UCSD-AML1 (cell line): ENCODE data around the gene PROSER2.
"Not testable (repeated sequence)": the region's sequence is repeated elsewhere in the genome, so short reads cannot be mapped to it uniquely, and the experiment has no call there.

Source experiments
- DNase-seq: peaks from one replicate; lab custom pipeline; 2025; ENCODE audit not compliant: unreplicated experiment; lab: John Stamatoyannopoulos, UW

Gene PROSER2

GRCh38 chr10:11884706-11885423 is 61.7 kb downstream of the PROSER2 start:
- no peak for DNase-seq

GRCh38 chr10:11885437-11886137 is 62.4 kb downstream of the PROSER2 start:
- no peak for DNase-seq

DNA sequence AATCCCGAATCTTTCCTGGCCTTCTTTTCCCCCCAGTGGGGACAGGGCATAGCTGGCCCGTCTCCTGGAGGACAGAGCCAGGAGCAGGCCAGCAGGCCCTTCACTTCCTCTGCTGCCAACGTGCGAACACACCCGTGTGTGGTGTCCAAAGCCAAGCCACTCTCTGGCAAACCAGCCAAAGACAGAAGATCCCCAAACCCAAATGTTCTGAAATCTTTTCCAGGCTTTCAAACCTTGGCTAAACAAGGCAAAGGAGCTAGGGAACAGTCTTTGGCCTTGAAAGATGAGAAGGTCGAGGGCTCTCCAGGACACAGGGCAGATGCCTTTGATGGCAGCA is 63.0 kb downstream of the PROSER2 start:
- DNase-seq, result no peak

- no peak for DNase-seq
Observed at GRCh38 chr10:11886851-11887250, 63.7 kb downstream of the PROSER2 start.

DNA sequence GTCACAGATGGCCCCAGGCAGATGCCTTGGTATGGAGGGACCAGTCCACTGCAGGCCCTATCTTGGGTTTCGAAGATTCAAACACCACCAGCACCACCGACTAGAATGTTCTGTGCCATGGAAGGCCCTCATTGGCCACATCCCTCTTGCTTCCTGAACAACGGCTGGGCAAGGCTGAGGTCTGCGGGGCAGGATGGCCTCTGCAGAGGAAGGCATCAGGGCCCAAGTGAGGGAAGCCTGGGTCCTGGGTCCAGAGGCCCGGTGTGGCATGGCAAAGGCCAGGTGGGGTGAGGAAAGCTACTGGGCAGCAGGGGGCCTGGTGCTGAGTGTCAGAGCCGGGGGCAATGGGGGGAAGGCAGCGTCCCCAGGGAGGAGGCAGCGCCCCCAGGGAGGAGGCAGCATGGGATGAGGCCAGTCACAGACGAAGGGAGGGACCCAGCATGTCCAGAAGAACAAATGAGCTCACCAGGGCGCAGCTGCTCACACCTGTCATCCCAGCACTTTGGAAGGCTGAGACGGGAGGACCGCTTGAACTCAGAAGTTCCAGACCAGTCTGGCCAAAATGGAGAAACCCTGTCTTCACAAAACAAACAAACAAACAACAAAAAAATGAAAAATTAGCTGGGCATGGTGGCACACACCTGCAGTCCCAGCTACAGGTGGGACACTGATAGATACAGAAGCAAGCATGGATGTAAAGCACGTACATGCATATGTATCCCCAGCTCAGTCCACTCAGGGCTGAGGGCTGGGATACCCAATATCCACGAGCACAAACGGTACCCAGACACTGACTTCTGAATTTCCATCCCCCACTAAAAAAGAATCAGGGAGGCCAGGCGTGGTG is 64.4 kb downstream of the PROSER2 start:
- DNase-seq, result no peak

GRCh38 chr10:11889263-11889662 is 66.1 kb downstream of the PROSER2 start:
- DNase-seq, result not testable (repeated sequence)

GRCh38 chr10:11891776-11892486 is 68.8 kb downstream of the PROSER2 start:
- DNase-seq, result no peak

- DNase-seq, result no peak
Observed at GRCh38 chr10:11893749-11894278, 70.7 kb downstream of the PROSER2 start.

- peak; percentile 54 for DNase-seq
Observed at GRCh38 chr10:11894381-11895107, 71.4 kb downstream of the PROSER2 start.

DNA sequence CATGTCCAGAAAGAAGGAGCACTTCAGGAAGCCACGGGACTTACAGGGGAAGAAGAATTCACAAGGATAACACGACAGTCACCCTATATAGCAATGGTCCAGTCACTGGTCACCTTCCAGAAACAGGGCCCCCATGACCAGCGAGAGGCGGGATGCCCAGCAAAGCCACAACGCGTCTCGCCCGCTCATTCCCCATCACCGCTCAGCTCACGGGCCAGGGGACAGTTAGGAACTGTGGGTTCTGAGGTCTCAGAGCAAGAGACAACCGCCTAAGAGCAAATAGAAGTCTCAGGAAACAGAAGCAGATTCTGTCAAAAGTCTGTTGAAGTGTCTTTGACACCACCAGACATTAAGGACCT is 71.9 kb downstream of the PROSER2 start:
- no peak for DNase-seq

GRCh38 chr10:11895598-11895997 is 72.4 kb downstream of the PROSER2 start:
- no peak for DNase-seq

GRCh38 chr10:11896549-11897200 is 73.5 kb downstream of the PROSER2 start:
- no peak for DNase-seq

- DNase-seq, result no peak
Observed at GRCh38 chr10:11898033-11898371, 74.8 kb downstream of the PROSER2 start.

- DNase-seq, result no peak
Observed at GRCh38 chr10:11898372-11899066, 75.4 kb downstream of the PROSER2 start.

DNA sequence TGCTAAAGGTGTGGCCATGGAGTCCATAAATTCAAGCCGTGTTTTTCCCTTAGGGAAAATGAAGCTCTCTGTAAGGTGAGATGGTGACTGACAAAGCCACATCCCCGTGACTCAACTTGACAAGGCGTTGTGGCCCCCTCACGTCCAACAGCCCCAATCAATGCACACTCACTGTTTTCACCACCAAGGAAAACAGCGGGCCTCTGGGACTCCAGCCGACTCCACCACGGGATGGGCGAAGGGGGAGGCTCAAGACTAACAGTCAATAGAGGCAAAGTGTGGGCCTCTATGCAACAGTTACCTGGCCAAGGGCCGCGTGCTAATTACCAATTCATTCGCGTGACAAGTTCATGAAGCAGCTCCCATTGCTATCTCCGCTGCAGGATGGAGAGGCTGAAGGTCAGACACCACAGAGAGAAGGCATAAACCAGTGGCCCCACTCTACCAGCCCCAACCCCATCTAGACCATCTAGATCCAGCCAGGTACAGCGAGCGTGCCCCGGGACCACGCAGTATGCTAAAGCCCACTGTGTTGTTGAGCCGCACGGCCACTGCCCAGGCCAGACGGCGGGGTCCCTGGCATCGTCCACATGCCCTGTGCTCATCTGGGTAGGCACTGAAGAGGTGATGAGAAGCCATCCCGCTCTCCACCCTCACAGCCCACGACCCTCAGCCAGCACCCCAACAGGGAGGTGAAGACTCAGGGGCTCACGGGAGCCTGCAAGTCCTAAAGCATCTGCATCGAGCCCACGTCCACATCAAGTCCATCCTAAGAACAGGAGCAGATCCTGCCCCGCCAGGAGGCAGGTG is 76.1 kb downstream of the PROSER2 start:
- DNase-seq, result no peak

DNA sequence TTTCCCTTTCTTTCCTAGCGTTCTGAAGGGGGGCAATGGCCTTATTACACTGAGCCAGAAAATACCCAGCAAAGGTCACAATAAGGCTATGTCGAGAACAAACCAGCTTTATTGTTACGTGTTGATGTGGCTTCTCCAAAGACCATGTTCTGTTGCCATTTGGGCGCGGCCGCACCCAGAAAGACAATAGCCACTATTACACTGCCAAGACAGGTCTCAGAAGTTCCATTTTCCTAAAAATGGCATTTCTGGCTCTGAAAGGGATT is 77.8 kb downstream of the PROSER2 start:
- DNase-seq, result no peak

- DNase-seq, result no peak
Observed at GRCh38 chr10:11901454-11901832, 78.3 kb downstream of the PROSER2 start.

DNA sequence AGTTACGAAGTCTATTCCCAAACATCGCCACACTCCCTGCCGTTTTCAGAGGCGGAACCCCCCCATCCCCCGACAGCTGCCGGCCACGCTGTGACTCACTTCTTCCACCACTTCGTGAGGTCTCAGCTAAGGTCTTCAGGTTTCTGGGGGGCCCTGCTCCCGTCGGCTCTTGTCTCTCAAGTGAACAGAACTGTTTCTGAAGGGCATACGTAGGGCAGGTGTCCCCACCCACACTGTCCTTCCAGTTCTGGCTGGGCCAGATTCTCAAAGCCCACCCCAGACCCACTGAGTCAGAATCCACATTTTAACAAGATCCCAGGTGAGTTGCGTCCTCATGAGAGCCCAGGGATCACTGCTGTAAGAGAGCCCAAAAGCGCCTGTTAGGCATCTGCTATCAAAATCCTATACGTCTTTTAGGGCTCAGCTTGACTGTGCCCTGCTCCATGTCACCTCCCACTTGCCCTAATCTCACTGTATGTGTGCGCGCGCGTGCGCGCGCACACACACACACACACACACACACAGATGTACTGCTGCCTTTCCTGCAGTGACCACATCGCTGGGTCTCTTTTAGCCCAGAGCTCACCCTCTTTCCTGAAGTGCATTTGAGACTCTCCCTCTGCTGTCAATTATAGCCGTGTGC is 78.8 kb downstream of the PROSER2 start:
- DNase-seq, result peak; percentile 66
